GM19395 (cell line): Measurements from ENCODE around the gene MORN4.

Source experiments
- ATAC-seq: cut with Tn5 transposase; IDR thresholded peaks from one replicate; pipeline ENCODE4 v1.9.1; 2021; ENCODE audit warnings: mild to moderate bottlenecking, moderate library complexity; ENCODE audit not compliant: unreplicated experiment

MORN4 gene

DNA sequence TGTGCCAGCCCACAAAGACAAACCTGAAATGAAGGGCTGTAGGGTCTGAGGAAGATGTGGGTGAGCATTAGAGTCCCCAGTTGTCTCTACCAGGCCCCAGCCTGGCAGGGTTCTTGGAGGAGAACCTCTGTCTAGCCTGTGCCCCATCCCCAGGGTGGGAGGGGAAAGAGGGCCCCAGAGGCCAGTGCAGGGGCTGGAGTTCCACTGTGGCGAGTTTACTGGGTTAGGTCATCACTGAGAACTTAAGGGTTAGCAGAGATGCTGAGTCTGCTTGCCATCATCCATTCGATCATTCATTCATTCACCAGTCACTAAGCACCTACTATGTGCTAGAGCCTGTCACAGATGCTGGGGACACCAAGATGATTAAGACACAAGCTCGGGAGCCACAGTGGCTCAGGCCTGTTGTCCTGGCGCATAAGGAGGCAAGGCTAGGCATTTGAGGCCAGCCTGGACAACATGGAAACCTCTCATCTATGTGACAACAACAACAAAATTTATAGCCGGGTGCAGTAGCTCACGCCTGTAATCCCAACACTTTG, 58.1 kb downstream of the MORN4 start:
- no peak for ATAC-seq

DNA sequence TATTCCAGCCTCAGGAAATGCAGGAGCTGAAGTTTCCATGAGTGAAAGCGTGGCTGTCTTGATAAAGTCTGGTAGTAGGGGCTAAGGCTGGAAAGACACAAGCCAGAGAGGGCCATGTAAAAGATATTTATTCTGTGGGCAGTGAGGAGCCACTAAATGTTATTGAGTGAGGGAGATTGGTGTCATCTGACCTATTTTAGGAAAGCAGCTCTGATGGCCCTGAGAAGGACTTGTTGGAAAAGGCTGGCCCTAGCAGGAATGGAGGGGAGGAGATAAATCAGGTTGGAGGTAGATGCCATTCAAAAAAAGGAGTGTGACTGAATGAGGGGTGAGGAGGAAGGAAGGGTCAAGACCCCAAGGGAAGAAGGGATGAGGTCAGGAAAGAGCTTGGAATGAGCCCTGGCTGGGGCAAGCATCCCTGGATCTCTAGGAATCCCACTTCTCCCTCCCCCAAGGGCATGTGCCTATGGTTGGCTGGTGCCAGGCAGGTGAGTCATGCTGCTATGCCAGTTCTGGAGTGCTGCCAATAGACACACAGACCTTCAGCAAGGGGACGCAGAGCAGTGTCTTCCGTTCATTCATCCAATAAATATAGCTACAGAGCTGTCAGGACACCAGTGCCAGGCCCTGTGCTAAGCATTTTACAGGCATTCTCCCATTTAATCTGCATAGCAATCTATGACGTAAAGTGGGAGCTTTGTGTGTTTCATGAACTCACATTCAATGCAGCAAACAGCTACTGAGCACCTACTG, 58.8 kb downstream of the MORN4 start:
- ATAC-seq = no peak

DNA sequence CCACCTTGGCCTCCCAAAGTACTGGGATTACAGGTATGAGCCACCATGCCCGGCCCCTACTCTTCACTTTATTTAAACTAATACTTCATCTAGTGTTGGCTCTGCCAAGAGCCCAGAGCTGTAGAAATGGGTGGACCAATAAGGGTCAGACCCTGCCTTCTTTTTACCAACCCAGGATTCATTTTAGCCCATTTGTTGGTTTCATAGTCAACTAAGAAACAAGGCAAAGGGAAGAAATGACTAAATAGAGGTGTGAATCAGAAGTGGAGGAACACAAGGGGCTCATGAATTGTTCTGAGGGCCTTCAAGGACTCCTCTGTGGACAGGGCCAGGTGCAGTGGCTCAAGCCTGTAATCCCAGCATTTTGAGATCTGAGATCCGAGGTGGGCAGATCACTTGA, 59.6 kb downstream of the MORN4 start:
- ATAC-seq = no peak

DNA sequence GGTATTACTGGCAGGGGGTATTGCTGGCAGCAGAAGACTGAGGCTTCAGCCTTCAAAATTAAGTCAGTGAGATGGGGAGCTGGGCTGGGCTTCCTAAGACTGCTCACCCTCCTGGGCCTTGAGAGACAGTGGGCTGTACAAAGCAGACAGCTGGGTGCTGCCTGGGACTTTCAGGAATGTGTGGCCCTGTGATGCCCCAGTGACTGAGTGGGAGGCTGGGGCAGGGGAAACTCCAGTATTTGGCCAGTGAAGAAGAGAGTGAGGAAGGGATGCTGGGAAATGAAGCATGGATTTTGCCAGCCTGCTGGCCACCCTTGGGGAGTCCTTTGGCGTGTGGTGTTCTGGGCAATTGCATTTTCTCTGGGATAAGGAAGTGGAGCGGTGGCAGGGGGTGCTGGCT, 60.3 kb downstream of the MORN4 start:
- ATAC-seq = no peak

DNA sequence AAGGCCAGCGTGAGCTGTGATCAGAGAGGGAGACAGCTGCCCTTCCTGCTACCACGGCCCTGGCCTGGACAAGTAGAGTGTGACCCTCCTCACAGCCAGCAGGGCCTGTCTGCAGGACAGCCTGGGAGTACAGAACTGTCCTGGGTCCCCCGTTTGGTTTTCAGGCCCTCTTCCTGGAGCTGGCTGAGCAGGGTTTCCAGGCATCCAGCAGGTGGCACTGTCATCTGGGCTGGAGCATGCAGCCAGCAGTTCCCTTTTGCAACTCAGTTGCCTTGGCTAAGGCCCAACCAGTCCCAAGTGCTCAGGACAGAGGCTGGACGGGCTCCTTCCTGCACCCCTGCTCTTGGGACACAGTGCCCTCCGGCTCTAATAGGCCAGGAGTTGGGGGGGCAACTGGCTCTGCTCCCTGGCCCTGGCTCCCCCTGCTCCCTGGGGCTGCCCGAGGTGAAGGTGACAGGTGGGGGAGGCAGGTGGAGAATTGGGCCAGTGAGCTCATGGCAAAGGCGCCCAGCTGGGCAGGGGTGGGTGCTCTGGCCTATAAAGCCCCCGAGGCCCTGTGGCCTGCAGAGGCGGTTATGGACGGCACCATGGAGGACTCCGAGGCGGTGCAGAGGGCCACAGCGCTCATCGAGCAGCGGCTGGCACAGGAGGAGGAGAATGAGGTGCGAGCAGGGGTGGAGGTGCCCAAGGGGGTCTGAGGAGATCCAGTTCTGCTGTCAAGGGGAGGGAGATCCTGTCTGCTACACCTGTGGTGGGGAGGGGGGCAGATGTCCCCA, 60.9 kb downstream of the MORN4 start, which contains the start of gene ANKRD2:
ANKRD2 (plus strand) TSS at position 566 of the 776 bp plus-strand sequence; CDS start at position 576, 10 bp downstream.
- peak; percentile 69 for ATAC-seq

DNA sequence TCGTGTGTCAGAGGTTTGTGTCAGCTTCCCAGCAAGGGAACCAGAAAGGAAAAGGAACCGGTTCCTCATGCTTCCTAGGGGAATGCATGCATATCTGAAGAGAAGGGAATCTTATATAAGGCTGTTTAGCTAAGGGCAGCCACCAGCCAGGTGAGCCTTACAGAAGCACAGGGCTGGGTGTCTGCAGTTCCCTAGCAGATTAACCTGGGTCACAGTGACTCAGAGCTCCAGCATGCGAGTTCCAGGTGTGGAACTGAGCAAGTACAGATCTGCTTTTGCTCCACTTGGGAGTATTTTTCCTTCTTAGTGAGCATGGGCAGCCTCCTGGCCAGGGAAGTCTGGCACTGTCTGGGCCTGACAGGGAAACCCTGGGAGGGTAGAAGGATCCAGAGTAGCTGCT, 61.7 kb downstream of the MORN4 start:
- ATAC-seq = no peak

DNA sequence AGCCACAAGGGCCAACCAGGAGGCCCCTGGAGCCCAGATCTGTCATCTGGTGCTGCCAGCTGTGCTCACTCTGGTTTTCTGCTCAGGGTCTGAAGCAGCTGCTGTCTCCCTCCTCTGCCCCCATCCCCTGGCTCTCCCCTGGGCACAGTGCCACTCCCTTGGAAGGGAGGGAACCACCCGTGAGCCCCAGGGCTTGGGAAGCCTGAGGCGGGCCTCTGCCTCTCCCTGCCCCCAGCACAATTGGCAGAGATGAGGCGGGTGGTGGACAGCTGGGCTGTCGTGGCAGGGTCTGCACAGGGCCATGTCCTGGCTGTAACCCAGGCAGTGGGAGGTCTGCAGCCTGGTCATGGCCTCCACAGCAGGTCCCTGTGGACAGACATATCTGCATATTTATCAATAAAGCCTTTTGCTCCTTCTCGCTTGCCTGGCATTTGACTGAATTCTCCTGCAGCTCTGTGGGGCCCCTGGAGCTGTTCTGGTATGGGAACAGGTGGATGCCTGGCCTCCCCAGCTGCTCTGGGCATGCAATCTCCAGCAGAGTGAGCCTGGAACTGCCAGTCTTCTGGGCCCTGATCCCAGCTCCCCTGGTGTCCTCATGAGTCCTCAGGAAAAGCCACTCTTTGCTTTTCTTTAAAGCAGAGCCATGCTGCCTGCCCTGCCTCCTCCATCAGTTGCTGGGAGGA, 62.4 kb downstream of the MORN4 start:
- ATAC-seq = no peak

DNA sequence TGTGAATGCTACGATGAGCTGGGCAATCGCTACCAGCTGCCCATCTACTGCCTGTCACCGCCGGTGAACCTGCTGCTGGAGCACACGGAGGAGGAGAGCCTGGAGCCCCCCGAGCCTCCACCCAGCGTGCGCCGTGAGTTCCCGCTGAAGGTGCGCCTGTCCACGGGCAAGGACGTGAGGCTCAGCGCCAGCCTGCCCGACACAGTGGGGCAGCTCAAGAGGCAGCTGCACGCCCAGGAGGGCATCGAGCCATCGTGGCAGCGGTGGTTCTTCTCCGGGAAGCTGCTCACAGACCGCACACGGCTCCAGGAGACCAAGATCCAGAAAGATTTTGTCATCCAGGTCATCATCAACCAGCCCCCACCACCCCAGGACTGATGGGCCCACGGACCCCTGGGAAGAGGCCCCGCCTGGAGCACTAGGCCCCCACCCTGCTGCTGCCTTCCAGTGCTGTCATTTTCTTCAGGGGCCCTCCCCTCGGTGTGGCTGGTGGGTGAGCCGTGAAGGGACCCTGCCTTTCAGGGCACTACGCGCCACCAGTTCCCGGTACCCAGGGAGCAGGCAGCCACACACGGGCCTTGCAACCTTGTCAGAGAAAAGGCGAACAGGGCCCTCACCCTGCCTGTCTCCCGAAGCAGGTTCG, 63.0 kb downstream of the MORN4 start:
- ATAC-seq = no peak

DNA sequence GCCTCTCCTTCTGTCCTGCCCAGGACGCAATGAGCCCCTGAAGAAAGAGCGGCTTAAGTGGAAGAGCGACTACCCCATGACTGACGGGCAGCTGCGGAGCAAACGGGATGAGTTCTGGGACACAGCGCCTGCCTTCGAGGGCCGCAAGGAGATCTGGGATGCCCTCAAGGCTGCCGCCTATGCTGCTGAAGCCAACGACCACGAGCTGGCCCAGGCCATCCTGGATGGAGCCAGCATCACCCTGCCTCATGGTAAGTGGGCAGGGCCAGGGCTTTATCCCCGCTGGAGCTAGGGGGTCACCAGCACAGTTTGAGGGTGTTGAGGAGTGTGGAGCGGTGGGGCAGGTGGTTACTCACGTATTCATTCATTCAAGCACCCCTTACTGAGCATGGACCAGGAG, 65.4 kb downstream of the MORN4 start:
- ATAC-seq = no peak

DNA sequence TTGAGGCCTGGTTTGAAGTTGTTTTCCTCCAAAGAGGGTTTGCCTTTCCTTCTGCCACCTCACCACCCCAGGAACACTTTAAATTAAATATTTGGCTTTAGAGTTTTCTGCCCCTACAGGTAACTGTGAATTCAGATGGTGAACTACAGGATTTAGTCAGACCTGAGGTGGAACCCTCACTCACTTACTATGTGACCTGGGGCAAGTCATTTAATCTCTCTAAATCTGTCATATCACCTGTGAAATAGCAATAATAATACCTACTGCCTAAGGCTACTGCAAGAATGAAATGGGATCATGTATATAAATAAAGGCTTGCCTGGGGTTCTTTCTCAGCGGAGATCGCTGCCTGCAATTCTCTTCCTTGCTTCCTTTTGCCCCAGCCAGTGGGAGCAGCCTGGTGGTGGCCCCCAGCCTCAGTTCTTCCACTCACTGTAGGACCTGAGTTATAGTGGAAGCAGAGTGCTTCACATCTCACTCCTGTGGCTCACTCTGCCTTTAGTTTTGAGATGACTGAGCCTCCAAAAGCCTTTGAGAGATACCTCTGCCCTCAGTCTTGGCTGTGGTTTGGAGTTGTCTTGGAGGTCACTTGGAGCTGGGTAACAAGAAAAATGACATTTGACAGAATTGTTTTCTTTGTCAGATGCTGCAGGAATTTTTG, 66.8 kb downstream of the MORN4 start:
- no peak for ATAC-seq

DNA sequence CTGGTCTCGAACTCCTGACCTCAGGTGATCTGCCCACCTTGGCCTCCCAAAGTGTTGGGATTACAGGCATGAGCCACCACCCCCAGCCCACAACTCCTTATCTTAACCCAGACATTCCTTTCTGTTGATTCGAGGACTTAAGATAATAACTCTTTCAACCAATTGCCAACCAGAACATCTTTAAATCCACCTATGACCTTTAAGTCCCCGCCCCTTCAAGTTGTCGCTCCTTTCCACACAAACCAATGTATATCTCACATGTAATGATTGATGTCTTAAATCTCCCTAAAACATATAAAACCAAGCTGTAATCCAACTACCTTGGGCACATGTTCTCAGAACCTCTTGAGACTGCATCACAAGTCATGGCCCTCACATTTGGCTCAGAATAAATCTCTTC, 68.5 kb downstream of the MORN4 start:
- no peak for ATAC-seq
